Measurements from ENCODE around the gene PROSER3.

The PROSER3 gene
- total RNA-seq: 1.9 to 15.3 (median 5.7) reads per million in 17 experiments

- peak; percentile 98 to 100 (median 99) for DNase-seq
Measured at GRCh38 chr19:35757749-35758608, at the start of gene PROSER3. PROSER3 (plus strand) TSS chr19:35758176; CDS start chr19:35758216, 40 bp downstream.

GRCh38 chr19:35708391-35708790 is 49.6 kb upstream of the PROSER3 start:
- DNase-seq: no peak

- DNase-seq: no peak
Measured at GRCh38 chr19:35710784-35711723, 46.9 kb upstream of the PROSER3 start.

DNA sequence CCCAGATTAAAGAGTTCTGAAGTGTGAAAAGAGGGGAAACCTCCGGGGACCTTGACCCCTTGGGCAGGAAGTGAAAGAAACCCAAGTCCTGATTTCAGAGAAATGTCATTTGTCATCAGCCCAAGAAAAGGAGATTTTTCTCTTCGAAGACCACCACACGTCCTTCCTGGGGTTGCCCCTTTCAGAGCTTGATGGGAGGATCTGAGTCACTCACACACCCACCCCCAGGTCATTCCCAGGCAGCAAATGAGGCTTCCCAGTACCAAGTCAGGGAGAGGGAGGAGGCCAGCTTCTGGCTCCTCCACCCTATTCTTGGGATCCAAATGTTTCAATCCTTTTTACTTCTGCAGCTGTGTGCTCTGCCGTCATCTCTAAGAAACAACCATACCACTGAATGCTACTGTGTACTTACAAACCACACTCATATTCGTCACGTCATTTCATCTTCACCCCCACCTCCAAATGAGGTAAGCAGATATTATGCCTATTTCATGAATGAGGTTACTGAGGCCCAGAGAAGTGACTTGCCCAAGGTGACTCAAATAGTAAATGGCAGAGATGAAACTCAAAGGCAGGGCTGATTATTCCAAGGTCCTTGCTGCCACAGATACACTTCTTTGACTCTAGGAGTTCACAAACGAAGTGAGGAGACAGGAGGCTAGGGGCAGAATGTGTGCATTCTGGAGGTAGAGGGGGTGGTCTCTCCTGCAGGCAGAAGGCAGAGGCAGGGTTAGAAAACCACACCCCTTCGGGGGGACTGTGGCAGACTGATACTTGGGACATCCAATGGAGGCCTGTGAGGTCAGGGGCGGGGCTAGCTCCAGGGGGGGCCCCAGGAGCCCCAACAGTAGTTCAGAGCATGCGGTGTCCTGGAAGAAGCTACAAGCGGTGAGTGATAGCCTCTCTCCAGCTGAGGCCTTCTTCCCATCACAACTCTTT is 45.1 kb upstream of the PROSER3 start:
- DNase-seq: no peak

- no peak for DNase-seq
Measured at GRCh38 chr19:35713506-35713850, 44.5 kb upstream of the PROSER3 start.

DNA sequence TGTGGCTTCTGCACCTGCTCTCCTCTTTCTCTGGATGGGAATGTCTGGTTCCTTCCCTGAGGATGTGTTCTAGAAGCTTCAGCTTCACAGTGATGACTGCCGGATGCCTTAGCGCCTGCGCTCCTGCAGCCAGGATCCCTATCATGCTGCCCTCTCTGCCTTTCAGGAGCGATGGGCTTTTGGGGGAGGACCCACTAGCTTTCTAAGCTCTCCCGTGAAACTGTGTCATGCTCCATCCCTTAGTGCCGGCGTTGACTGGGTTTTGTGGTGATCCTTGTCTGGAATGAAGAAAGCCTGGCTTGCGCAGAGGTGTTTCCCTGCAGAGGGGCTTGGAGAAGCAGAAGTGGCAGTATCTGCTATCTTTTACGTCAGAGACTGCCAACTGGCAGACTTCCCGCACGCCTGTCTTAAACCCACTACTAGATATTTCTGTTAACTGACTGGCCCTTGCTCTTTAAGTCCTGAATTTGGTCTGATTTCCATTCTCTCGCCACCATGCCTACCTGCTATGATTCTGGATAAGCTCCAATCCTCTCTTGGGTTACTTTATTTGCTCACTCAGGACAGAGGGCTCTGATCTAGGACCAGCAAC is 44.0 kb upstream of the PROSER3 start:
- no peak for DNase-seq

DNA sequence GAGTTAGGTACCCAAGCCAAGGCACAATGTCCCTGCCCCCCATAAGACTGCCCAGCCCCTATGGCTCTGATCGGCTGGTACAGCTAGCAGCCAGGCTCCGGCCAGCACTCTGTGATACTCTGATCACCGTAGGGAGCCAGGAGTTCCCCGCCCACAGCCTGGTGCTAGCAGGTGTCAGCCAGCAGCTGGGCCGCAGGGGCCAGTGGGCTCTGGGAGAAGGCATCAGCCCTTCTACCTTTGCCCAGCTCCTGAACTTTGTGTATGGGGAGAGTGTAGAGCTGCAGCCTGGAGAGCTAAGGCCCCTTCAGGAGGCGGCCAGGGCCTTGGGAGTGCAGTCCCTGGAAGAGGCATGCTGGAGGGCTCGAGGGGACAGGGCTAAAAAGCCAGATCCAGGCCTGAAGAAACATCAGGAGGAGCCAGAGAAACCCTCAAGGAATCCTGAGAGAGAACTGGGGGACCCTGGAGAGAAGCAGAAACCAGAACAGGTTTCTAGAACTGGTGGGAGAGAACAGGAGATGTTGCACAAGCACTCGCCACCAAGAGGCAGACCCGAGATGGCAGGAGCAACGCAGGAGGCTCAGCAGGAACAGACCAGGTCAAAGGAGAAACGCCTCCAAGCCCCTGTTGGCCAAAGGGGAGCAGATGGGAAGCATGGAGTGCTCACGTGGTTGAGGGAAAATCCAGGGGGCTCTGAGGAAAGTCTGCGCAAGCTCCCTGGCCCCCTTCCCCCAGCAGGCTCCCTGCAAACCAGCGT is 43.2 kb upstream of the PROSER3 start:
- no peak for DNase-seq

GRCh38 chr19:35715355-35715809 is 42.6 kb upstream of the PROSER3 start:
- no peak for DNase-seq

- peak in 2 of 4 experiments; percentile 63 to 75 for DNase-seq
Measured at GRCh38 chr19:35715981-35716800, 41.8 kb upstream of the PROSER3 start.

DNA sequence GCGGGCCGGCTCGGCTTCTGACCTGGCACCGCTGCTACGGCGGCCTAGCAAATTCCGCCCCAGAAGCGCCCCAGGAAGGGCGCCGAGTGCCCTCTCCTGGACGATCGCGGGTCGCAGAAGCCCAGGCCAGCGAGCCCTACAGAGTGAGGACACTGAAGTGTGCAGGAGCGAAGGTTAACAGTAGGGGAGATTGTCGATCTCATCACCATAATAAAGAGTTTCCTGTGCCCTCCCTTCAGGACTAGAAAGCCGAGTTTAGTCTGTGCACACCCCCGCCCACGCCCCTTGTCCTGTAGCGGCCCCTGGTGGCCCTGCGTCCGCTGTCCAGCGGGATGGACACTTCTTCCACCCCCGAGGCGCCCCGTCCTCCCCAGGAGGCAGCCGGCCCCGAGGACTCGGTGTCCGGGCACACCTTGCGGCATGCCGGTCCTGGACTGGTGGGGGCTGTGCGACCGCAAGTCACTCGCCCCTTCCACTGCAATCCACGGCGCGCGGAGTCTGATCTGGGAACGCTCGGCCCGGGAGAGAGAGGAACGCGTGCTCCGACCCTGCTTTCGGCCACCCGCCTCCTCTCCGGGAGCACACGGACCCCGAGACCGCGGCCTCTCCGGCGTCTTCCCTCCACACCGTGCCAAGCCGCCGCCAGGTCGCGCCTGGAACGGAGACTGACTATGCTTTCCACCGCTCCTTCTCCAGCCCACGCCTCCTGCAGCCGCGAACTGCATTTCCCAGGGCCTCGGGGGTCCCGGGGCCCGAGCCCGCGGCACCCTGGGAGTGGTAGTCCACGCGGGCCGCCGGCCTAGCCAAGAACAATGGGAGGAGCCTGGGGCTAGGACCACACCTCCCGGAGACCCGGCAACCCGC is 40.9 kb upstream of the PROSER3 start:
- peak; percentile 95 to 98 (median 97) for DNase-seq

DNA sequence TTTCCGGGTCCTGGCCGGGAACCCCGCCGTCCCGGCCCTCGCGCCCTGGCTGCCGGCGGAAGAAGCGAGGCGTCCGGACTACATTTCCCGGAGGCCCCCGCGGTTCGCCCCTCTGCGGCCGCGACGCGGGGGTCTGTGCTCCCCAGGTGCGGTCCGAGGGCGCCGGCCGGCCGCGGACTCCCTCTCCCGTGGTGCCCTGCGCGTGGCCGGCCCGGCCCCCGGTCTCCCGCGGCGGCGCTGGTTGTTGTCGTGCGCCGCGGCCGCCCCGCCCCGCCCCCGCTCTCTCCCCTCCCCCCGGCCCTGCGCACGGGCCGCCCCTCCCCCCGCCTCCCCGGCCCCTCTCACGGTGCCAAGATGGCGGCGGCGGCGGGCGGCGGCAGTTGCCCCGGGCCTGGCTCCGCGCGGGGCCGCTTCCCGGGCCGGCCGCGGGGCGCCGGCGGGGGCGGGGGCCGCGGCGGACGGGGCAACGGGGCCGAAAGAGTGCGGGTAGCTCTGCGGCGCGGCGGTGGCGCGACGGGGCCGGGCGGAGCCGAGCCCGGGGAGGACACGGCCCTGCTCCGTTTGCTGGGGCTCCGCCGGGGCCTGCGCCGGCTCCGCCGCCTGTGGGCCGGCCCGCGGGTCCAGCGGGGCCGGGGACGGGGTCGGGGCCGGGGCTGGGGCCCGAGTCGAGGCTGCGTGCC is 40.2 kb upstream of the PROSER3 start, which contains the start of gene KMT2B:
TSS of gene KMT2B (plus strand) at position 339 of the 680 bp plus-strand sequence. CDS start at position 355, 16 bp downstream.
- DNase-seq: peak in 2 of 4 experiments; percentile 95 to 98

- DNase-seq: peak; percentile 16 to 63 (median 46)
Measured at GRCh38 chr19:35718345-35719041, 39.5 kb upstream of the PROSER3 start.

- no peak for DNase-seq
Measured at GRCh38 chr19:35719402-35720162, 38.4 kb upstream of the PROSER3 start.

- no peak for DNase-seq
Measured at GRCh38 chr19:35720163-35720524, 37.8 kb upstream of the PROSER3 start.

DNA sequence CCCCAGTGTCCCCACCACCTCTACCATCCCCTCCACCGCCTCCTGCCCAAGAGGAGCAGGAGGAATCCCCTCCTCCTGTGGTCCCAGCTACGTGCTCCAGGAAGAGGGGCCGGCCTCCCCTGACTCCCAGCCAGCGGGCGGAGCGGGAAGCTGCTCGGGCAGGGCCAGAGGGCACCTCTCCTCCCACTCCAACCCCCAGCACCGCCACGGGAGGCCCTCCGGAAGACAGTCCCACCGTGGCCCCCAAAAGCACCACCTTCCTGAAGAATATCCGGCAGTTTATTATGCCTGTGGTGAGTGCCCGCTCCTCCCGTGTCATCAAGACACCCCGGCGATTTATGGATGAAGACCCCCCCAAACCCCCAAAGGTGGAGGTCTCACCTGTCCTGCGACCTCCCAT is 37.3 kb upstream of the PROSER3 start:
- DNase-seq: no peak

GRCh38 chr19:35721374-35721773 is 36.6 kb upstream of the PROSER3 start:
- DNase-seq: no peak

DNA sequence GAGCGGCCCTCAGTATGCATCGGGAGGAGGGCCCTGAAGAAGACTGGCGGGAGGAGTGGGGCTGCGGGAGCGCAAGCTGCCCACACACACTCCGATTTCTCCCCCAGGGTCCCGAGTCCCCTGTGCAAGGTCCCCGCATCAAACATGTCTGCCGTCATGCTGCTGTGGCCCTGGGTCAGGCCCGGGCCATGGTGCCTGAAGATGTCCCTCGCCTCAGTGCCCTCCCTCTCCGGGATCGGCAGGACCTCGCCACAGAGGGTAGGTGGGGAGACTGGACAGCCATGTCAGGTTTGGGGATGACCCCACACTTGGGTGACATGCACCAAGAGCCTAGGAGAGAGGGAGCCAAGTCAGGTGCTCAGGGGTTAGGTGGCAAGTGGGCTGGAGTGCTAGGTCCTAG is 35.5 kb upstream of the PROSER3 start:
- no peak for DNase-seq

Data from suppressor macrophage (primary cell).